Measurements from ENCODE around the gene OTOL1.

Gene OTOL1

GRCh38 chr3:161523916-161524315 lies 27.3 kb downstream of the OTOL1 start:
- TF ChIP-seq FOXP2 (optimal IDR thresholded peaks at IDR 0.05; ENCODE audit: borderline replicate concordance, extremely low read depth, extremely low read length, insufficient read depth) (no peak), REST (IDR thresholded peaks at IDR 0.05; ENCODE audit: insufficient read depth in 1 of 2, low read depth in 2 of 2, low read length in 2 of 2) (no peak), POLR2AphosphoS5 (IDR thresholded peaks at IDR 0.05; ENCODE audit: low read depth, low read length) (no peak), SIN3A (IDR thresholded peaks at IDR 0.05; ENCODE audit: borderline replicate concordance, insufficient read depth, low read length) (no peak), TAF1 (IDR thresholded peaks at IDR 0.05; ENCODE audit: borderline replicate concordance, insufficient read depth, low read length) (no peak)

GRCh38 chr3:161531930-161532329 lies 35.3 kb downstream of the OTOL1 start:
- TF ChIP-seq REST (IDR thresholded peaks at IDR 0.05; ENCODE audit: insufficient read depth in 1 of 2, low read depth in 2 of 2, low read length in 2 of 2) (no peak), FOXP2 (optimal IDR thresholded peaks at IDR 0.05; ENCODE audit: borderline replicate concordance, extremely low read depth, extremely low read length, insufficient read depth) (no peak), TAF1 (IDR thresholded peaks at IDR 0.05; ENCODE audit: borderline replicate concordance, insufficient read depth, low read length) (no peak), SIN3A (IDR thresholded peaks at IDR 0.05; ENCODE audit: borderline replicate concordance, insufficient read depth, low read length) (no peak), POLR2AphosphoS5 (IDR thresholded peaks at IDR 0.05; ENCODE audit: low read depth, low read length) (no peak)

GRCh38 chr3:161540594-161540993 lies 44.0 kb downstream of the OTOL1 start:
- TF ChIP-seq SIN3A (IDR thresholded peaks at IDR 0.05; ENCODE audit: borderline replicate concordance, insufficient read depth, low read length) (no peak), REST (IDR thresholded peaks at IDR 0.05; ENCODE audit: insufficient read depth in 1 of 2, low read depth in 2 of 2, low read length in 2 of 2) (no peak), POLR2AphosphoS5 (IDR thresholded peaks at IDR 0.05; ENCODE audit: low read depth, low read length) (no peak), TAF1 (IDR thresholded peaks at IDR 0.05; ENCODE audit: borderline replicate concordance, insufficient read depth, low read length) (no peak), FOXP2 (optimal IDR thresholded peaks at IDR 0.05; ENCODE audit: borderline replicate concordance, extremely low read depth, extremely low read length, insufficient read depth) (no peak)

GRCh38 chr3:161545824-161546223 lies 49.2 kb downstream of the OTOL1 start:
- TF ChIP-seq POLR2AphosphoS5 (IDR thresholded peaks at IDR 0.05; ENCODE audit: low read depth, low read length) (no peak), TAF1 (IDR thresholded peaks at IDR 0.05; ENCODE audit: borderline replicate concordance, insufficient read depth, low read length) (no peak), REST (IDR thresholded peaks at IDR 0.05; ENCODE audit: insufficient read depth in 1 of 2, low read depth in 2 of 2, low read length in 2 of 2) (no peak), SIN3A (IDR thresholded peaks at IDR 0.05; ENCODE audit: borderline replicate concordance, insufficient read depth, low read length) (no peak), FOXP2 (optimal IDR thresholded peaks at IDR 0.05; ENCODE audit: borderline replicate concordance, extremely low read depth, extremely low read length, insufficient read depth) (no peak)

- TF ChIP-seq REST (IDR thresholded peaks at IDR 0.05; ENCODE audit: insufficient read depth in 1 of 2, low read depth in 2 of 2, low read length in 2 of 2) (no peak), POLR2AphosphoS5 (IDR thresholded peaks at IDR 0.05; ENCODE audit: low read depth, low read length) (no peak), TAF1 (IDR thresholded peaks at IDR 0.05; ENCODE audit: borderline replicate concordance, insufficient read depth, low read length) (no peak), SIN3A (IDR thresholded peaks at IDR 0.05; ENCODE audit: borderline replicate concordance, insufficient read depth, low read length) (no peak), FOXP2 (optimal IDR thresholded peaks at IDR 0.05; ENCODE audit: borderline replicate concordance, extremely low read depth, extremely low read length, insufficient read depth) (no peak)
Observed at GRCh38 chr3:161548301-161548700, 51.7 kb downstream of the OTOL1 start.

Measured in PFSK-1 (cell line).